Measurements from ENCODE around the gene B3GAT3. TPM values are rescaled to one million over a fixed set of nuclear protein-coding genes. Genes with fewer than 3 reads are reported as not detected.
A peak's percentile ranks its signal among the peaks of the same experiment; 100 is the strongest.

B3GAT3 gene
- total RNA-seq, 4 donors from 2014 or later, result 20.3 to 33.3 (median 22.1) TPM

GRCh38 chr11:62648967-62649364 lies 27.2 kb upstream of the B3GAT3 start:
- no peaks in the 10 kb centered on the region for H3K27me3 ChIP-seq
- H3K27ac ChIP-seq (replicated peaks in 1 of 4), result no peak overlapping the region
- no peak for TF ChIP-seq POLR2A (IDR thresholded peaks at IDR 0.05; ENCODE audit: low read depth)
- TF ChIP-seq CTCF (IDR thresholded peaks at IDR 0.05), result no peak
- no peak for TF ChIP-seq POLR2AphosphoS5 (IDR thresholded peaks at IDR 0.05)
- no peak for TF ChIP-seq EP300 (IDR thresholded peaks at IDR 0.05)
- peaks cover 41 to 59% (median 48%) of the 10 kb centered on the region in 4 donors for H3K4me1 ChIP-seq
- no peaks in the 10 kb centered on the region for H3K9me3 ChIP-seq
- intact Hi-C loops (cut with DNase I), result no loop called here
- WGBS, result 89% methylated on average over 6 of the region's 11 CpGs
- peaks cover 18 to 35% (median 33%) of the 10 kb centered on the region in 4 donors for H3K36me3 ChIP-seq
- DNase-seq (ENCODE audit: extremely low spot score), result no peak
- H3K4me3 ChIP-seq, result no peak overlapping the region

GRCh38 chr11:62648185-62648966 lies 26.6 kb upstream of the B3GAT3 start:
- peaks cover 20 to 41% (median 39%) of the 10 kb centered on the region in 4 donors for H3K36me3 ChIP-seq
- TF ChIP-seq POLR2AphosphoS5 (IDR thresholded peaks at IDR 0.05) (no peak), CTCF (IDR thresholded peaks at IDR 0.05) (no peak), EP300 (IDR thresholded peaks at IDR 0.05) (no peak), POLR2A (IDR thresholded peaks at IDR 0.05; ENCODE audit: low read depth) (no peak)
- intact Hi-C loops (cut with DNase I), result no loop called here
- no peak for DNase-seq (ENCODE audit: extremely low spot score)
- no peaks in the 10 kb centered on the region for H3K27me3 ChIP-seq
- no peaks in the 10 kb centered on the region for H3K9me3 ChIP-seq
- H3K4me3 ChIP-seq, result no peak overlapping the region
- H3K4me1 ChIP-seq, result peaks cover 41 to 62% (median 49%) of the 10 kb centered on the region in 4 donors
- WGBS, result 95% methylated on average over 13 of the region's 24 CpGs
- peak overlapping the region in 1 of 4 donors; percentile 92 for H3K27ac ChIP-seq (replicated peaks in 1 of 4)

GRCh38 chr11:62647609-62648005 lies 25.8 kb upstream of the B3GAT3 start:
- intact Hi-C loops (cut with DNase I), result no loop called here
- H3K27ac ChIP-seq (replicated peaks in 1 of 4), result peak overlapping the region in 1 of 4 donors; percentile 92
- DNase-seq (ENCODE audit: extremely low spot score), result no peak

GRCh38 chr11:62646825-62647608 lies 25.2 kb upstream of the B3GAT3 start:
- H3K4me3 ChIP-seq, result peak overlapping the region; percentile 81 to 96 (median 86)

More at GRCh38 chr11:62647609-62648005, 25.8 kb upstream of the B3GAT3 start:
- Histone ChIP-seq H3K27me3 (no peaks in the 10 kb centered on the region), H3K9me3 (no peaks in the 10 kb centered on the region), H3K4me3 (no peak overlapping the region), H3K36me3 (peaks cover 23 to 48% (median 46%) of the 10 kb centered on the region in 4 donors), H3K4me1 (peaks cover 40 to 63% (median 46%) of the 10 kb centered on the region in 4 donors)
- TF ChIP-seq POLR2AphosphoS5 (IDR thresholded peaks at IDR 0.05) (no peak), POLR2A (IDR thresholded peaks at IDR 0.05; ENCODE audit: low read depth) (no peak), CTCF (IDR thresholded peaks at IDR 0.05) (no peak), EP300 (IDR thresholded peaks at IDR 0.05) (no peak)
- 83% methylated on average over 4 of the region's 6 CpGs for WGBS

More at GRCh38 chr11:62646825-62647608, 25.2 kb upstream of the B3GAT3 start:
- Histone ChIP-seq H3K27ac (replicated peaks in 1 of 4) (peak overlapping the region; percentile 45 to 92 (median 91)), H3K4me1 (peaks cover 34 to 57% (median 41%) of the 10 kb centered on the region in 4 donors), H3K9me3 (no peaks in the 10 kb centered on the region), H3K36me3 (peaks cover 23 to 54% (median 46%) of the 10 kb centered on the region in 4 donors), H3K27me3 (no peaks in the 10 kb centered on the region)
- no peak for DNase-seq (ENCODE audit: extremely low spot score)
- 38% methylated on average over 17 of the region's 32 CpGs for WGBS
- intact Hi-C loops (cut with DNase I), result no loop called here
- TF ChIP-seq EP300 (IDR thresholded peaks at IDR 0.05), result no peak
- TF ChIP-seq CTCF (IDR thresholded peaks at IDR 0.05), result no peak
- TF ChIP-seq POLR2AphosphoS5 (IDR thresholded peaks at IDR 0.05), result no peak
- TF ChIP-seq POLR2A (IDR thresholded peaks at IDR 0.05; ENCODE audit: low read depth), result no peak

All from esophagus muscularis mucosa (tissue), 4 donors.